ENCODE measurements around the gene PPIC.
A peak's percentile ranks its signal among the peaks of the same experiment; 100 is the strongest.
"Not testable (repeated sequence)": the region's sequence is repeated elsewhere in the genome, so short reads cannot be mapped to it uniquely, and the experiment has no call there.

Gene PPIC

DNA sequence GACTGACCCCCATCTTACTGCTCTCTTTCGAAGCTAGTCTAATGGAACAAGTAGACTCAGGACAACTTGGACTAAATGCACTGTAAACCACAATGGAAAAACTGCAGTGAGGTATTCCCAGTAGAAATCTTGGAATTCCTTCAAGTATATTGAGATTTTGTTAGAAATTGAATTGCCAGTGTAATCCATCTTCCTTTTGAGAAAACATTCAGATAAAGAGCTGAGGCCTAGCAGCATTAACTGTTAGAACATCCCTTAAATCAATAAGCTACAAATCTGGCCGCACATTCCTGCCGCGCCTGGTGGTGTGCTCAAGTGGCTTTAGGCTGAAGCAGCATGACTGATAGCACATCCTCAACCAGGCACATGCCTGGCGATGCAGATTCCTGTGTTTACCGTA, 29.3 kb downstream of the PPIC start:
- no peak for DNase-seq

DNA sequence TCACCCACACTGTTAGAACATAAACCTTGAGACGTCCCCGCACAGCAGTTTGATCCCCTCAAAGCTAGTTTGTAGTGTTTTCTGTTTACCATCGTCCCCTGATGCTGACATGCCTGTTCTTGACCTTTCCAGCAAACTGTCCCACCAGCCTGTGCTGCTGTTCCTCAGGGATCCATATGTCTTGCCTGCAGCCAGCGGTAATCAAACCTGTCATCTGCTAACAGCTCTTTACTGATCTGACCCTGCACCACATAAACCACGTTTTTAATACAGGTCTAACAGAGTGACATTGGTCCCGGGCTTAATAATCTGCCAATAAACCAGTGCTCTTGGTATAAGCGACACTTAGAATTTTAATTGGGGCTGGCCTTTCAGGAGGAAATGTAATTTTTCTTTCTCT, 34.7 kb downstream of the PPIC start:
- DNase-seq: no peak

DNA sequence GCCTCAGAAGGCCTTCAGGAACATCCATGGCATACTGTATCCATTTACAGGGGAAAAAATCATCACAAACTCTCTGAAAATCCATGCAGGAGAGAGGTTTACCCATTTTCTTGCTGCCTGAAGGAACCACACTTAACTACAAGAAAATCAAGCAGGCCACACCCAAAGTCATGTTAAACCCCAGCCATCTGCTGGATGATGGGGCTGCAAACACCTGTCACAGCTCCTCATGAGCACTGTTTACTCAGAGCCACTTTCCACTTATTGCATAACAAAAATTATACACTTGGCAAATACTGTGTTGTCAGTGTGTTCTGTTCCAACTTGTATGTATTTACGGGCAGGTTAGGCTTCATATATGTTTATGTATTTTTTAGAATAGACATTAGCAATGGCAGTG, 35.8 kb downstream of the PPIC start:
- DNase-seq: no peak

DNA sequence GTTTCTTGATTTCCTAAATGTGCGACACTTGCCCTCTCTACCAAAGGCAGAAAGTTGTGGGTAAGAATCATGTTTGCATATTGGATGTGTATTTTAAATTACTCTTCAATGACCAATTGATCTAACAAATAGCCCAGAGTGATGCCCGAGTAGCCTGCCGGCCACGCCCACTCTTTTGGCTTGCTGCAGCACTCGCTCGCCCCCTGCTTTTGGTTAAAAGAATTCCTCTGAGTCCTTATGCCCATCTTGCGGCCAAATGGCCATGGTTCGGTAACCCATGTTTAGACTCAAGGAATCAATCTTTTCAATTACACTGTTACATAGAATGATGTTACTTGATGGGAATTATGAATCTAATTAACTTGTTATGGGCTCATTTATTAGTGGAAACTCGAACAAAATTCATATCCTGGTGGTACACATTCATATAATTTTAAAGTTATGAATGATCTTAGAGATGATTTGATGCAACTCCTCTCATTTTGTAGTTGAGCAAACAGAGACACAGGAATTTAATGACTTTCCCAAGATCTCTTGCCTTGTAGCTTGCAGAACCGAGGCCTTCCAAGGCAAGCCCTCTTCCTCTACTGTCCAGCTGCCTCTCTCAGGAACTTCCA, 36.5 kb downstream of the PPIC start:
- peak; percentile 4 for DNase-seq

DNA sequence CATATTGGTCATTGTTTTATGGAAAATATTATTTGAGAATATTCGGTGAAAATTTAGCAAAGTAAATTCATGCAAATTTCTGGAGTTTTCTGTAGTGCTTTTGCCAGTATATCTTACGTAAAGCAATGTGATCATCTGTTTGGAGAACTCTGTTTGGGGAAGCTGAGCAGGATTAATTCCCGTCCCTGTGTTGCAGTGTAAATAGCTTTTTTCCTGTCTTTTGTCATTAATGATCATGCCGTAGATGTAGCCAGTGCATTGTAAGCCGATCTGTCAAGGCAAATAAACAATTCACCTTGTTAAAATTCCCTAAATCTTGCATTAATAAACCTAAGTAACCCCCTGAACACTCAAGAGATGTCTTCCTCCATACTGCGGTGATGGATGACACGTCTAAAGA, 39.2 kb downstream of the PPIC start:
- DNase-seq: no peak

DNA sequence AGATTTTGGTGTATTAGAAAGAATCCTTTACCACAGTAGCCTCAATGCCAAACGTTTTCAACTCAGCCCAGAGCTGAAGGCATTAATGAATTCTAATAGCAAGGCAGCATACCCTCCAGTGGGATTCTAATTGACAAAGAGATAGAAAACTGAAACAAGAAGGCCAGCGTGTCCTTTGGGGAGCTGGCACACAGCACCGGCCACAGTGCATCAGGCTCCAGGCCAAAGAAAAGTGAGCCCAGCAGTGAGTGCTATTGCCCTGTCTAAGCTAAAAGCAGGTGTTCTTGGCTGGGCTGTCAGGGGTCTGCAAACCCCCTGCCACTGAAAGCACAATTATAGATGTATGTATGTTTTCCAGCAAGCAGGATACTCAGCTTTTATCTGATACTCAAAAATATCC, 40.4 kb downstream of the PPIC start:
- DNase-seq: no peak

DNA sequence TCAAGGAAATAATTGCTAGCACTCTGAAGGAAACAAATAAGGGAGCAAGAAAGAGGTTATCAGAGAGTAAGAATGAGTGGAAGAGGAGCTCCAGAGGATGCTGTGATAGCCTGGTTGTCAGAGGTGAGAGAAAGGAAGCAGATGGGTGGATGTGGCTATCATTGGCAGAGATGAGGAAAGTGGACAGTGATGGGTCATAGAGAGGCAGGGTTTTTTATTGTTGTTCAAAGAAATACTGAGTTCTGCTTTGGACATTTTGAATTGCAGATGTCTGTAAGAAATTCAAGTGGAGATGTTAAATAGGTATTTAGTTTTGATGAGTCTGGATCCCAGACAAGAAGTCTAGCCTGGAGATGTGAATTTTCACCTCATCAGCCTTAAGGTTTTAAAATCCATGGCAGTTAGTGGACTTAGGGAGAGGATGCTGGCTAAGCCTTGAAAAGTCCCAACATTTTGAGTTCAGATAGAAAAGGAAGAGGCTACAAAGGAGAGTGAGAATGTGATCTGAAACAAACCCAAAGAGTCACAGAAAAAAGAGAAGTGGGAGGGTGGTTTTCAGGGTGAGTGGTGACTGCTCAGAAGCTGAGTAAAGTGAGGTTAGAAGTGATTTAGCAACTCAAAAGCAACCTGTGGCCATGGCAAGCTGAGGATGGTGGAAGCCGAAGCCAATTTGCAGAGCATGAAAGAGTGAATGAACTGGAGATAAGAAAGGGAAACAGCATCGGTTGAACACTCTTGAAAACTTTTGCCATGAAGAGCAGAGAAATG, 50.4 kb downstream of the PPIC start:
- DNase-seq: no peak

DNA sequence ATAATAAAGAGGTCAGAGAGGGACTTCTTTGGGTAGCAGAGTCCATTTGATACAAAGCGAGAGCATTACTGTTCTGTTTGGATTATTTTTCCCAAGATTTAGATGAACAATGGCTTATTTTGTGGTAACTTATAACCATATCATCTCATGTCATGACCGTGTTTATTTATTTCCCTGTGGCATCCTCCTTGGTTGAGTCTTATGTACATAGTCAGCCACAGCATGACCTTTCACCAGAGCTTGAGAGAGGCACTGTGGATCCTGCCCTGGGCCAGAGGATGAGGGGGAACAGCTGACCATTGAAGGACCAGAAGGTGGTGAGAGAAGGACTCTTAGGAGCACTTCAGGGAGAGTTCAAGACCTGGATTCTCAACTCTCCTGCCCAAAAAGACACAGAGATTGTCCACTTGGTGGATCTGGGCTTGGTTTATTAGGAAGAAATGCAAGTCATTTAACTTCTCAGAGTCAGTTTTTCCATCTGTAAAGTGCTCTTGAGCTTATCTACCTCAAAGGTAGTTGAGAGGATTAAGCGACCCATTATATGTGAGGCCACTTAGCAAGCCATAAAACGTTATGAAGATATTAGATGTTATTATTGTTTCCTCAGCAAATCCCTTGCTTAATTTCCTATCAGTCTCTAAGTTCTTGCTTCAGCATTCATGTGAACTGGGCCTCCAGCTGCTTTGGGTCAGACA, 51.4 kb downstream of the PPIC start:
- no peak for DNase-seq

DNA sequence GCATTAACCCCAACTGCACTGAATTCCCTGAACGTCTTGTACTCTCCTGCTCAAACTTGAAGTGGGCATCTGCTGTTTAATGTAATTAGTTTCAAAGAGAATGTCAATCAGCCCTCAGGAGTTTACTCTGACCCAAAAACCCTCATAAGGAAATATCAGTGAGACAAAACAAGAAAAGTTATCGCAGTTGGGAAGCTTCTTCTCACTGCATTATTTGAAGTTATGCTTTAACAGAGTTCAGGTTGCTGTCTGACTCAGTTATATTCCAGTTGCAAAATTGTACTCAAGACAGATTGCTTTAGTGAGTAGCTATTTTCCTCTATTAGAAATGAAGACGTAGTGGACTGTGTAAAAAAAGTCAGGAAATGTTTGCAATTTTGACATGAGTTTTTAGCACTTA, 52.1 kb downstream of the PPIC start:
- DNase-seq: no peak

DNA sequence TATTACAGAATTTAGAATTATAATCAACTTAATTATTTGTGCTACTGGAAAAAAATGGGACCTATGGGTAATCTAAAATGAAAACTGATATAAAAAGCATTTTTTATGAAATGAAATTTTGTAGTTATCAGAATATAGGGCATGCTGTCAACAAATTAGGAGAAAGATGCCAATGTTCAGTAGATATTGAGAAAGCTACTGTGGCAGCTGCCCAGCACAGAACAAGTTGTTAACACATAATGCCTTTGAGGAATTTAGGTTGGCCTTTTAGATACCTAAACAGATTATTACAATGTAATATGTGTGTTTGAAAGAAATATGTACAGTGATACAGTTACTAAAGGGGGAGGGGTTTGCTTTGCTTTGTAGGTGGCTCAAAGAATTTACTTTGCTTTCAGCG, 54.1 kb downstream of the PPIC start:
- DNase-seq: no peak

DNA sequence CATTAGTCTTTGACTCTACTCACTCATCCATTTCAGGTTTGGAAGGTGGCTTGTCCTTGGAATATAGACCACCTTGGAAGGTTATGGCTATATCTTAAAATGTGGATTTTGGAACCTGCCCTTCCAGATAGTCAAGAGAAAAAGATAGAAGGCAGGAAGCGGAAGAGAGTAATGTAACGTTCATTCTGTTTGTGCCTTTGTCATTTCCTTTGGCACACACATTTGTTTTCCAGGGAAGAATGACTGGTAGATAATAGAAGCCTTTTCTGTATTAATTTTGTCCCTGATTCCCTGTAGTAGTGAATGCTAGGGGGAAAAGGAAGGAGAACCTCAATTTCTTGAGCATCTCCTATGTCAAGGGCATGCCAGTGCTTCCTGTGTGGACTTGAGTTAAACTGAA, 54.7 kb downstream of the PPIC start:
- DNase-seq: no peak

DNA sequence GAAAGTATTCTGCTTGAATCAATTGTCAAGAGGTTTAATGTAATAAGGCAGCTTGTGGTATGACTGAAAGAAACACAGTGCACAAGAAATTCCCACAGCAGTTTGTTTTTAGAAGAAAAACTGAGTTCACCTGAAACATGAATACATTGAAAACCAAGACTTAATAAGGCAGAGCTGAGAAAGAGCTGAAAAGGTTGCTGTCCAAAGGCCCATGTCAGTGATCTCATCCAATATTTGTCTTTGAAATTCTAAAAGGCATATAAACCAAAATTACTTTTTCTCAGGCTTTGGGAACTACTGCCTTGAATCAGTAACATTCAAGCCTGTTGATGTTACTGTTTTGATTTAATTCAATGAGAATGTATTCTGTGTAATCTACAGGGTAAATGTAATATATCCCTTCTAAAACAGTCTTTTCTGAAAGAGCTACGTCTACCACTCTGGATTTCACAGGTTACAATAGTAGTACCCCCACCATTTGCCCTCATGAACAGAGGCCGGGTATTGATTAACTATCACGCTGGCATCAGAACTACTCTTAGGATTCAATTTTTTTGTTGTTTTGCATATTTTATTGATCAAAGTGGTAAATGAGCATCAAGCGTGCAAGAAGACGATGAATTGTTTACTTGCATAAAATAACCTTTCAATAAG, 57.8 kb downstream of the PPIC start:
- no peak for DNase-seq

DNA sequence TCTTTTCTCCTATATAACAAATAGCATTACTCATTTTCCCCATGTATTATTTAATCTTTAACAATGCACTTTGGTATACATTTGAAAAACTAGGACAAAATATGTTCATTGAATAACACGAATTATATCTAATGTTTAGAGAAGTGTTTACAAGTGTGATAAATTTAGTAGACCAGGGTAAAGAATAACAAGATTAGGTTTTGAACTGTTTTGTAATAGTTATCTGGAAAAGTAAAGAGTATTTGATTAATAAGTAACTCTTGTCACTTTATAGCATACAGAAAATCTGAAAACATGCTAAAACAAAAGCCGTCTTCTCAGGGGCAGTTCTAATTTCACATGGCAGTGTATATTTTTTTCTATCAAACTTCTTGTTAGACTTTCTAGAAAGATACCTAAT, 58.5 kb downstream of the PPIC start:
- DNase-seq: no peak

DNA sequence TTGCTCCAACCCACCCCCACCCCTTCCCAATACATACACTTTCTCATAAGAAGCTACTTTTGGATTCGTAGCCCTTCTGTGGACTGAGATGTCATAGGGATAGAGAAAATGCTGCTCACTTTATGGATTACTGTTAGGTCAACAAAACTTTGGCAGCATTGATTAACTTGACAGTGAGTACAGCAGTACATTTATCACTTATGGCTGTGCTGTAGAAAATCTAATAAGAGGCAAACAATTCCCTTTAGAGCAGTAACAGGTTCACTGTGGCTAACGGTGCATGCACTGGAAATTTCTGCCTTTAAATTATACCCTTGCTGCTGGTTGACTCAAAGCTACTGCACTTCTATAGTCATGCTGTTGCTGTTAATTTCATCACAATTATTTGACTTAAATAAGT, 59.2 kb downstream of the PPIC start:
- no peak for DNase-seq

DNA sequence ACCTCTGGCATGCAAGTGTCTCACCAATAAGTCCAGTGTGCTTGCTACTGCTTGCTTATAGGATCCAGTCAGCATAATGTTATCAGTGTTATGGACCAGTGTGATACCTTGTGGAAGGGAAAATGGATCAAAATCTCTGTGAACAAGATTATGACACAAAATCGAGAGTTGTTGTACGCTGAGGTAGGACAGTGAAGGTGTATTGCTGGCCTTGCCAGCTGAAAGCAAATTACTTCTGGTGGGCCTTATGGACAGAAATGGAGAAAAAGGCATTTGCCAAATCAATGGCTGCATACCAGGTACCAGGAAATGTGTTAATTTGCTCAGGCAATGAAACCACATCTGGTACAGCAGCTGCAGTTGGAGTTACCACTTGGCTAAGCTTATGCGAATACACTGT, 62.3 kb downstream of the PPIC start:
- not testable (repeated sequence) for DNase-seq

DNA sequence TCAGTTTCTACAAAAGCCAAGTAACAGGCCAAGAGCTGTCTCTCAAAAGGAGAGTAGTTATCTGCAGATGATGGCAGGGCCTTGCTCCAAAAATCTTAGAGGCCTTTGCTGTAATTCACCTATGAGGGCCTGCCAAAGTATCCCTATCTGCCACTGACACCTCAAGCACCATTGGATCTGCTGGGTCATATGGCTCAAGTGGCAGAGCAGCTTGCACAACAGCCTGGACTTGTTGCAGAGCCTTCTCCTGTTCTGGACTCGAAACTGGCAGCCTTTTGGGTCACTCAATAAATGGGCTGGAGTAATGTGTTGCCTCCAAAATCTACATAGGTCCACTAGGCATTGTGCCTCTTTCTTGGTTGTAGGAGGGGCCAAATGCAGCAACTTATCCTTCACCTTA, 62.8 kb downstream of the PPIC start:
- not testable (repeated sequence) for DNase-seq
